Coronary artery (tissue), 2 donors: ENCODE measurements around the gene PDS5B.
"Not testable (repeated sequence)": the region's sequence is repeated elsewhere in the genome, so short reads cannot be mapped to it uniquely, and the experiment has no call there.

Experiments
- DNase-seq: peaks from one replicate; pipeline ENCODE4 v3.0.0-alpha.2; 2017; ENCODE audit warnings: low spot score
- H3K27ac ChIP-seq, 2 donors: fragments of 200-600 bp; sonication (generic); one replicate each; pipeline ENCODE4 v1.5.1; 2016 to 2019
- H3K4me3 ChIP-seq: fragments of 200-600 bp; sonication (generic); 2 replicates; pipeline ENCODE4 v1.5.1; 2016; ENCODE audit warnings: mild to moderate bottlenecking, moderate library complexity
- CTCF ChIP-seq: fragments of 200-600 bp; sonication (generic); IDR thresholded peaks from one replicate; pipeline ENCODE4 v1.5.1; 2019; ENCODE audit warnings: antibody characterized with exemption

PDS5B gene

GRCh38 chr13:32682740-32683139, 96.5 kb downstream of the PDS5B start:
- no peak for TF ChIP-seq CTCF
- no peak overlapping the region for H3K4me3 ChIP-seq
- DNase-seq = no peak
- H3K27ac ChIP-seq = no peak overlapping the region

GRCh38 chr13:32687275-32687674, 101.0 kb downstream of the PDS5B start:
- H3K4me3 ChIP-seq = no peak overlapping the region
- no peak for TF ChIP-seq CTCF
- DNase-seq = no peak
- no peak overlapping the region for H3K27ac ChIP-seq

GRCh38 chr13:32695602-32696250, 109.5 kb downstream of the PDS5B start:
- H3K4me3 ChIP-seq = no peak overlapping the region
- H3K27ac ChIP-seq = no peak overlapping the region
- DNase-seq = no peak
- no peak for TF ChIP-seq CTCF

- no peak for TF ChIP-seq CTCF
- no peak overlapping the region for H3K4me3 ChIP-seq
- DNase-seq = no peak
- no peak overlapping the region for H3K27ac ChIP-seq
Measured at GRCh38 chr13:32707471-32707870, 121.2 kb downstream of the PDS5B start.

GRCh38 chr13:32713397-32713796, 127.1 kb downstream of the PDS5B start:
- Histone ChIP-seq H3K4me3 (no peak overlapping the region), H3K27ac (no peak overlapping the region)
- DNase-seq = no peak
- TF ChIP-seq CTCF = no peak

GRCh38 chr13:32716201-32716600, 129.9 kb downstream of the PDS5B start:
- not testable (repeated sequence) for H3K4me3 ChIP-seq, H3K27ac ChIP-seq, DNase-seq

- no peak for DNase-seq
- Histone ChIP-seq H3K4me3 (no peak overlapping the region), H3K27ac (no peak overlapping the region)
- TF ChIP-seq CTCF = no peak
Measured at GRCh38 chr13:32720026-32720425, 133.8 kb downstream of the PDS5B start.

- DNase-seq, H3K27ac ChIP-seq: not testable (repeated sequence)
Measured at GRCh38 chr13:32721131-32722034, 135.1 kb downstream of the PDS5B start.

More at GRCh38 chr13:32721131-32722034, 135.1 kb downstream of the PDS5B start:
- H3K4me3 ChIP-seq = not testable (repeated sequence)
